SK-N-SH (cell line): ENCODE results near the gene MRAP2. TPM values are rescaled to one million over a fixed set of nuclear protein-coding genes. Genes with fewer than 3 reads are reported as not detected.
A peak's percentile ranks its signal among the peaks of the same experiment; 100 is the strongest.

Source experiments
- CTCF ChIA-PET: fragments of 300-600, 350-600 bp; formaldehyde crosslinking; extraction: SDS; loops from one replicate; lab custom pipeline; 2021; lab: Yijun Ruan, JAX
- POLR2A ChIA-PET: fragments of 350-600 bp; sonication (Branson Sonifier 250); formaldehyde crosslinking; extraction: SDS; loops from one replicate; lab custom pipeline; 2020; ENCODE audit warnings: antibody characterized with exemption, inconsistent platforms; lab: Yijun Ruan, JAX
- DNase-seq: peaks from one replicate; pipeline ENCODE4 v3.0.0; 2012
- H2AFZ ChIP-seq: fragments of 200-600 bp; sonication (generic); 2 replicates; pipeline ENCODE4 v1.8.1; 2016; ENCODE audit warnings: antibody characterized with exemption, mild to moderate bottlenecking, low read depth
- H3F3A ChIP-seq: fragments of 200-600 bp; sonication (generic); replicated peaks from 2 replicates; pipeline ENCODE3; 2016; ENCODE audit warnings: antibody characterized with exemption, mild to moderate bottlenecking; ENCODE audit not compliant: insufficient read depth
- H3K27ac ChIP-seq, 2 experiments: fragments of 200-500 bp in 1 of 2; fragments of 200-600 bp in 1 of 2; sonication (Bioruptor generic) in 1 of 2; sonication (generic), shearing (Covaris generic) in 1 of 2; 2 replicates each; pipeline versions ENCODE4 v1.5.1 to v1.6.1; 2014 to 2016; ENCODE audit warnings: low read depth in 2 of 2, inconsistent platforms in 1 of 2, low read length in 1 of 2, mild to moderate bottlenecking in 1 of 2, mixed read lengths in 1 of 2
- H3K27me3 ChIP-seq: fragments of 200-600 bp; sonication (generic), shearing (Covaris generic); 2 replicates; pipeline ENCODE4 v1.6.1; 2016; ENCODE audit warnings: mixed run types; ENCODE audit not compliant: insufficient read depth
- H3K36me3 ChIP-seq, 2 experiments: fragments of 200-500 bp in 1 of 2; fragments of 200-600 bp in 1 of 2; sonication (Bioruptor generic) in 1 of 2; sonication (generic) in 1 of 2; replicated peaks in 1 of 2; 2 replicates each; pipeline versions ENCODE3 to v1.5.1; 2014 to 2016; ENCODE audit warnings: low read length in 1 of 2, mild to moderate bottlenecking in 1 of 2; ENCODE audit not compliant: insufficient read depth in 2 of 2, control insufficient read depth in 1 of 2
- H3K4me1 ChIP-seq, 2 experiments: fragments of 200-500 bp in 1 of 2; fragments of 200-600 bp in 1 of 2; sonication (Bioruptor generic) in 1 of 2; sonication (generic), shearing (Covaris generic) in 1 of 2; 2 replicates each; pipeline versions ENCODE4 v1.5.1 to v1.6.1; 2014 to 2016; ENCODE audit warnings: low read depth in 1 of 2, low read length in 1 of 2, mixed run types in 1 of 2; ENCODE audit not compliant: insufficient read depth in 2 of 2, control insufficient read depth in 1 of 2
- H3K4me2 ChIP-seq: fragments of 200-600 bp; sonication (generic), shearing (Covaris generic); 2 replicates; pipeline ENCODE4 v1.6.1; 2017; ENCODE audit warnings: mixed run types
- H3K4me3 ChIP-seq, 2 experiments: fragments of 200-500 bp in 1 of 2; fragments of 200-600 bp in 1 of 2; sonication (Bioruptor generic) in 1 of 2; sonication (generic), shearing (Covaris generic) in 1 of 2; 2 replicates each; pipeline versions ENCODE4 v1.5.1 to v1.8.1; 2014 to 2016; ENCODE audit warnings: low read depth in 2 of 2, inconsistent platforms in 1 of 2, low read length in 1 of 2, mild to moderate bottlenecking in 1 of 2, mixed read lengths in 1 of 2, moderate library complexity in 1 of 2
- H3K79me2 ChIP-seq: fragments of 200-600 bp; sonication (generic); 2 replicates; pipeline ENCODE4 v1.8.1; 2017; ENCODE audit warnings: mild to moderate bottlenecking; ENCODE audit not compliant: insufficient read depth
- H3K9ac ChIP-seq: fragments of 200-600 bp; sonication (generic); 2 replicates; pipeline ENCODE4 v1.6.1; 2017; ENCODE audit warnings: mixed run types
- H3K9me2 ChIP-seq: fragments of 200-600 bp; sonication (generic); 2 replicates; pipeline ENCODE4 v1.6.1; 2017; ENCODE audit warnings: mixed run types
- H3K9me3 ChIP-seq: fragments of 200-600 bp; sonication (generic); 2 replicates; pipeline ENCODE4 v1.6.1; 2017; ENCODE audit warnings: mixed run types, mild to moderate bottlenecking, moderate library complexity
- H4K20me1 ChIP-seq: fragments of 200-600 bp; sonication (generic); 2 replicates; pipeline ENCODE4 v1.6.1; 2017; ENCODE audit warnings: mild to moderate bottlenecking, mixed run types; ENCODE audit not compliant: insufficient read depth
- GATA2 ChIP-seq: sonication (generic); formaldehyde crosslinking; IDR thresholded peaks from 2 replicates; pipeline ENCODE4 v1.5.0; 2020; ENCODE audit warnings: mild to moderate bottlenecking, missing genetic modification reagents
- MEF2A ChIP-seq: IDR thresholded peaks from 2 replicates; pipeline ENCODE4 v1.4.0; 2012; ENCODE audit warnings: low read depth, borderline replicate concordance
- MXI1 ChIP-seq: IDR thresholded peaks from 2 replicates; pipeline ENCODE4 v1.6.1; 2012; ENCODE audit warnings: mild to moderate bottlenecking, low read depth, low read length, improper control_type of control experiment
- NFIC ChIP-seq: IDR thresholded peaks from 2 replicates; pipeline ENCODE4 v1.4.0; 2012; ENCODE audit warnings: borderline replicate concordance
- POLR2AphosphoS5 ChIP-seq: IDR thresholded peaks from 2 replicates; pipeline ENCODE4 v1.6.1; 2012; ENCODE audit warnings: low read depth, low read length
- RXRA ChIP-seq: IDR thresholded peaks from 2 replicates; pipeline ENCODE4 v1.4.0; 2012; ENCODE audit warnings: low read depth, mild to moderate bottlenecking, borderline replicate concordance
- YY1 ChIP-seq: IDR thresholded peaks from 2 replicates; pipeline ENCODE4 v1.4.0; 2012; ENCODE audit warnings: low read depth, mild to moderate bottlenecking
- WGBS: methylation state at CpG from one replicate; pipeline ENCODE4 v1.1.6; 2017; ENCODE audit warnings: low lambda C conversion rate; 5-methylcytosine and 5-hydroxymethylcytosine counted together
- polyA plus RNA-seq, 3 experiments: library from polyadenylated mRNA; depleted of rRNA; stranded (reverse); fragments of >200 nt; gene quantifications; 2 replicates each; pipeline ENCODE4 v1.2.3, GENCODE V29; 2012
- TF ChIP-seq, protein P1 (sequence below): fragments of 150-350 bp; IDR thresholded peaks from 2 replicates; pipeline ENCODE4 v1.6.1; 2017; ENCODE audit warnings: antibody characterized with exemption, low read length, low read depth, borderline replicate concordance
- TF ChIP-seq, protein P2 (sequence below): IDR thresholded peaks from 2 replicates; pipeline ENCODE4 v1.4.0; 2012; ENCODE audit warnings: low read depth, borderline replicate concordance
- TF ChIP-seq, protein P3 (sequence below): IDR thresholded peaks from 2 replicates; pipeline ENCODE4 v1.6.1; 2012; ENCODE audit warnings: mild to moderate bottlenecking, low read depth, low read length, moderate library complexity
- TF ChIP-seq, protein P4 (sequence below): IDR thresholded peaks from 2 replicates; pipeline ENCODE4; 2012
- TF ChIP-seq, protein P5 (sequence below): fragments of 200-600 bp; sonication (generic); IDR thresholded peaks from 2 replicates; pipeline ENCODE4 v1.6.1; 2017; ENCODE audit warnings: antibody characterized with exemption, mild to moderate bottlenecking, moderate library complexity
- TF ChIP-seq, protein P6 (sequence below): fragments of 150-350 bp; IDR thresholded peaks from 2 replicates; pipeline ENCODE4 v1.6.1; 2016; ENCODE audit warnings: mild to moderate bottlenecking, low read depth, low read length

MRAP2 gene
- polyA plus RNA-seq, 1 of the 3 experiments (the other 2 are of a cell fraction), result 0.12 TPM

DNA sequence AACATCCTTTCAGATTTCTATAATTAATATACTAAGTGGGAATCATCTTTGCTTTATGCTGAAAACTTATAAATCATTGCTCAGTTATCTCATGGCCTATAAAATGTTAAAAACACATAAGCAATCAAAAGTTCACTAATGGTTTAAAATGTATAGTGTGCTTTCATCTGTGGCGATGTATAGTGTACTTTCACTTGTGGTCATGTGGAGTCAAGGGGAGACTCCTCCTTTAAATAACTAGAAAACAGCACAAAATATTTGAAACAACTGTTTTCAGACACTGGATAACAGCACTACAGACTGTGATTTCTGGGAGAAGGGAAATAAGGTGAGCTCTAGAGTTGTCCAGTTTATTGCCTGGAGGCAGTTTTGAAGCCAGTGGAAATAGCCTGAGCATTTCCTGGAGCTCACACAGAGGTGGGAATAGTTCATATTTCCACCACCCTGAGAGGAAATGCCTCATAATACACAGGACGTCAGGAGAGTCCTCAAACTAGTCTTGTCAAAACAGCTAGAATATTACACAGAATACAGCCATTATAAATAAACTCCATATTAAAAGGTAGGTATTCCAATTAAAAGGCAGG lies 104.5 kb downstream of the MRAP2 start:
- H4K20me1 ChIP-seq, result no peaks in the 10 kb centered on the region
- DNase-seq, result no peak
- H3K4me3 ChIP-seq, result no peak overlapping the region
- H2AFZ ChIP-seq, result 0 out of 2 replicates have a peak overlapping the region, but pooled peaks have one; percentile 16
- H3K4me1 ChIP-seq, result 0 out of 4 replicates have a peak, but pooled peaks cover 0 to 4% of the 10 kb centered on the region in 2 experiments
- H3K27me3 ChIP-seq, result no peaks in the 10 kb centered on the region
- H3K4me2 ChIP-seq, result no peak overlapping the region
- no peaks in the 10 kb centered on the region for H3K79me2 ChIP-seq
- H3K9ac ChIP-seq, result no peak overlapping the region
- no peaks in the 10 kb centered on the region for H3K9me2 ChIP-seq
- peaks cover 10 to 20% of the 10 kb centered on the region in 2 experiments for H3K36me3 ChIP-seq
- POLR2A ChIA-PET, result no interaction called here
- 87% methylated on average over 2 of the region's 2 CpGs for WGBS
- CTCF ChIA-PET, result no interaction called here
- H3K9me3 ChIP-seq, result no peaks in the 10 kb centered on the region
- H3K27ac ChIP-seq, result no peak overlapping the region
- no peaks in the 10 kb centered on the region for H3F3A ChIP-seq
- TF ChIP-seq YY1, result no peak
- TF ChIP-seq, protein P1, sequence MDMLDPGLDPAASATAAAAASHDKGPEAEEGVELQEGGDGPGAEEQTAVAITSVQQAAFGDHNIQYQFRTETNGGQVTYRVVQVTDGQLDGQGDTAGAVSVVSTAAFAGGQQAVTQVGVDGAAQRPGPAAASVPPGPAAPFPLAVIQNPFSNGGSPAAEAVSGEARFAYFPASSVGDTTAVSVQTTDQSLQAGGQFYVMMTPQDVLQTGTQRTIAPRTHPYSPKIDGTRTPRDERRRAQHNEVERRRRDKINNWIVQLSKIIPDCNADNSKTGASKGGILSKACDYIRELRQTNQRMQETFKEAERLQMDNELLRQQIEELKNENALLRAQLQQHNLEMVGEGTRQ, result no peak
- TF ChIP-seq, protein P2, sequence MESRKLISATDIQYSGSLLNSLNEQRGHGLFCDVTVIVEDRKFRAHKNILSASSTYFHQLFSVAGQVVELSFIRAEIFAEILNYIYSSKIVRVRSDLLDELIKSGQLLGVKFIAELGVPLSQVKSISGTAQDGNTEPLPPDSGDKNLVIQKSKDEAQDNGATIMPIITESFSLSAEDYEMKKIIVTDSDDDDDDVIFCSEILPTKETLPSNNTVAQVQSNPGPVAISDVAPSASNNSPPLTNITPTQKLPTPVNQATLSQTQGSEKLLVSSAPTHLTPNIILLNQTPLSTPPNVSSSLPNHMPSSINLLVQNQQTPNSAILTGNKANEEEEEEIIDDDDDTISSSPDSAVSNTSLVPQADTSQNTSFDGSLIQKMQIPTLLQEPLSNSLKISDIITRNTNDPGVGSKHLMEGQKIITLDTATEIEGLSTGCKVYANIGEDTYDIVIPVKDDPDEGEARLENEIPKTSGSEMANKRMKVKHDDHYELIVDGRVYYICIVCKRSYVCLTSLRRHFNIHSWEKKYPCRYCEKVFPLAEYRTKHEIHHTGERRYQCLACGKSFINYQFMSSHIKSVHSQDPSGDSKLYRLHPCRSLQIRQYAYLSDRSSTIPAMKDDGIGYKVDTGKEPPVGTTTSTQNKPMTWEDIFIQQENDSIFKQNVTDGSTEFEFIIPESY, result no peak
- TF ChIP-seq GATA2, result no peak
- TF ChIP-seq RXRA, result no peak
- no peak for TF ChIP-seq MXI1
- no peak for TF ChIP-seq MEF2A
- no peak for TF ChIP-seq POLR2AphosphoS5
- TF ChIP-seq, protein P3, sequence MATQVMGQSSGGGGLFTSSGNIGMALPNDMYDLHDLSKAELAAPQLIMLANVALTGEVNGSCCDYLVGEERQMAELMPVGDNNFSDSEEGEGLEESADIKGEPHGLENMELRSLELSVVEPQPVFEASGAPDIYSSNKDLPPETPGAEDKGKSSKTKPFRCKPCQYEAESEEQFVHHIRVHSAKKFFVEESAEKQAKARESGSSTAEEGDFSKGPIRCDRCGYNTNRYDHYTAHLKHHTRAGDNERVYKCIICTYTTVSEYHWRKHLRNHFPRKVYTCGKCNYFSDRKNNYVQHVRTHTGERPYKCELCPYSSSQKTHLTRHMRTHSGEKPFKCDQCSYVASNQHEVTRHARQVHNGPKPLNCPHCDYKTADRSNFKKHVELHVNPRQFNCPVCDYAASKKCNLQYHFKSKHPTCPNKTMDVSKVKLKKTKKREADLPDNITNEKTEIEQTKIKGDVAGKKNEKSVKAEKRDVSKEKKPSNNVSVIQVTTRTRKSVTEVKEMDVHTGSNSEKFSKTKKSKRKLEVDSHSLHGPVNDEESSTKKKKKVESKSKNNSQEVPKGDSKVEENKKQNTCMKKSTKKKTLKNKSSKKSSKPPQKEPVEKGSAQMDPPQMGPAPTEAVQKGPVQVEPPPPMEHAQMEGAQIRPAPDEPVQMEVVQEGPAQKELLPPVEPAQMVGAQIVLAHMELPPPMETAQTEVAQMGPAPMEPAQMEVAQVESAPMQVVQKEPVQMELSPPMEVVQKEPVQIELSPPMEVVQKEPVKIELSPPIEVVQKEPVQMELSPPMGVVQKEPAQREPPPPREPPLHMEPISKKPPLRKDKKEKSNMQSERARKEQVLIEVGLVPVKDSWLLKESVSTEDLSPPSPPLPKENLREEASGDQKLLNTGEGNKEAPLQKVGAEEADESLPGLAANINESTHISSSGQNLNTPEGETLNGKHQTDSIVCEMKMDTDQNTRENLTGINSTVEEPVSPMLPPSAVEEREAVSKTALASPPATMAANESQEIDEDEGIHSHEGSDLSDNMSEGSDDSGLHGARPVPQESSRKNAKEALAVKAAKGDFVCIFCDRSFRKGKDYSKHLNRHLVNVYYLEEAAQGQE, result no peak
- TF ChIP-seq, protein P4, sequence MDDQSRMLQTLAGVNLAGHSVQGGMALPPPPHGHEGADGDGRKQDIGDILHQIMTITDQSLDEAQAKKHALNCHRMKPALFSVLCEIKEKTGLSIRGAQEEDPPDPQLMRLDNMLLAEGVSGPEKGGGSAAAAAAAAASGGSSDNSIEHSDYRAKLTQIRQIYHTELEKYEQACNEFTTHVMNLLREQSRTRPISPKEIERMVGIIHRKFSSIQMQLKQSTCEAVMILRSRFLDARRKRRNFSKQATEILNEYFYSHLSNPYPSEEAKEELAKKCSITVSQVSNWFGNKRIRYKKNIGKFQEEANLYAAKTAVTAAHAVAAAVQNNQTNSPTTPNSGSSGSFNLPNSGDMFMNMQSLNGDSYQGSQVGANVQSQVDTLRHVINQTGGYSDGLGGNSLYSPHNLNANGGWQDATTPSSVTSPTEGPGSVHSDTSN, result no peak
- TF ChIP-seq, protein P5, sequence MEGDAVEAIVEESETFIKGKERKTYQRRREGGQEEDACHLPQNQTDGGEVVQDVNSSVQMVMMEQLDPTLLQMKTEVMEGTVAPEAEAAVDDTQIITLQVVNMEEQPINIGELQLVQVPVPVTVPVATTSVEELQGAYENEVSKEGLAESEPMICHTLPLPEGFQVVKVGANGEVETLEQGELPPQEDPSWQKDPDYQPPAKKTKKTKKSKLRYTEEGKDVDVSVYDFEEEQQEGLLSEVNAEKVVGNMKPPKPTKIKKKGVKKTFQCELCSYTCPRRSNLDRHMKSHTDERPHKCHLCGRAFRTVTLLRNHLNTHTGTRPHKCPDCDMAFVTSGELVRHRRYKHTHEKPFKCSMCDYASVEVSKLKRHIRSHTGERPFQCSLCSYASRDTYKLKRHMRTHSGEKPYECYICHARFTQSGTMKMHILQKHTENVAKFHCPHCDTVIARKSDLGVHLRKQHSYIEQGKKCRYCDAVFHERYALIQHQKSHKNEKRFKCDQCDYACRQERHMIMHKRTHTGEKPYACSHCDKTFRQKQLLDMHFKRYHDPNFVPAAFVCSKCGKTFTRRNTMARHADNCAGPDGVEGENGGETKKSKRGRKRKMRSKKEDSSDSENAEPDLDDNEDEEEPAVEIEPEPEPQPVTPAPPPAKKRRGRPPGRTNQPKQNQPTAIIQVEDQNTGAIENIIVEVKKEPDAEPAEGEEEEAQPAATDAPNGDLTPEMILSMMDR, result no peak
- no peak for TF ChIP-seq NFIC
- TF ChIP-seq, protein P6, sequence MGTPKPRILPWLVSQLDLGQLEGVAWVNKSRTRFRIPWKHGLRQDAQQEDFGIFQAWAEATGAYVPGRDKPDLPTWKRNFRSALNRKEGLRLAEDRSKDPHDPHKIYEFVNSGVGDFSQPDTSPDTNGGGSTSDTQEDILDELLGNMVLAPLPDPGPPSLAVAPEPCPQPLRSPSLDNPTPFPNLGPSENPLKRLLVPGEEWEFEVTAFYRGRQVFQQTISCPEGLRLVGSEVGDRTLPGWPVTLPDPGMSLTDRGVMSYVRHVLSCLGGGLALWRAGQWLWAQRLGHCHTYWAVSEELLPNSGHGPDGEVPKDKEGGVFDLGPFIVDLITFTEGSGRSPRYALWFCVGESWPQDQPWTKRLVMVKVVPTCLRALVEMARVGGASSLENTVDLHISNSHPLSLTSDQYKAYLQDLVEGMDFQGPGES, result no peak
